ENCODE data around the gene YKT6.

GRCh38 chr7:44240983-44241510 is 40.3 kb downstream of the YKT6 start:
- TF ChIP-seq CTCF (conservative IDR thresholded peaks at IDR 0.05; ENCODE audit: low read length) (peak; percentile 86), EZH2phosphoT487 (IDR thresholded peaks at IDR 0.05; ENCODE audit: borderline replicate concordance) (no peak)
